SK-N-SH (cell line): ENCODE data around the gene ART1. TPM values are rescaled to one million over a fixed set of nuclear protein-coding genes. Genes with fewer than 3 reads are reported as not detected.

ENCODE experiments used
- CTCF ChIA-PET: fragments of 300-600, 350-600 bp; formaldehyde crosslinking; extraction: SDS; loops from one replicate; lab custom pipeline; 2021; lab: Yijun Ruan, JAX
- POLR2A ChIA-PET: fragments of 350-600 bp; sonication (Branson Sonifier 250); formaldehyde crosslinking; extraction: SDS; loops from one replicate; lab custom pipeline; 2020; ENCODE audit warnings: antibody characterized with exemption, inconsistent platforms; lab: Yijun Ruan, JAX
- DNase-seq: peaks from one replicate; pipeline ENCODE4 v3.0.0; 2012
- H2AFZ ChIP-seq: fragments of 200-600 bp; sonication (generic); 2 replicates; pipeline ENCODE4 v1.8.1; 2016; ENCODE audit warnings: antibody characterized with exemption, mild to moderate bottlenecking, low read depth
- H3F3A ChIP-seq: fragments of 200-600 bp; sonication (generic); replicated peaks from 2 replicates; pipeline ENCODE3; 2016; ENCODE audit warnings: antibody characterized with exemption, mild to moderate bottlenecking; ENCODE audit not compliant: insufficient read depth
- H3K27ac ChIP-seq, 2 experiments: fragments of 200-500 bp in 1 of 2; fragments of 200-600 bp in 1 of 2; sonication (Bioruptor generic) in 1 of 2; sonication (generic), shearing (Covaris generic) in 1 of 2; 2 replicates each; pipeline versions ENCODE4 v1.5.1 to v1.6.1; 2014 to 2016; ENCODE audit warnings: low read depth in 2 of 2, inconsistent platforms in 1 of 2, low read length in 1 of 2, mild to moderate bottlenecking in 1 of 2, mixed read lengths in 1 of 2
- H3K27me3 ChIP-seq: fragments of 200-600 bp; sonication (generic), shearing (Covaris generic); 2 replicates; pipeline ENCODE4 v1.6.1; 2016; ENCODE audit warnings: mixed run types; ENCODE audit not compliant: insufficient read depth
- H3K36me3 ChIP-seq, 2 experiments: fragments of 200-500 bp in 1 of 2; fragments of 200-600 bp in 1 of 2; sonication (Bioruptor generic) in 1 of 2; sonication (generic) in 1 of 2; replicated peaks in 1 of 2; 2 replicates each; pipeline versions ENCODE3 to v1.5.1; 2014 to 2016; ENCODE audit warnings: low read length in 1 of 2, mild to moderate bottlenecking in 1 of 2; ENCODE audit not compliant: insufficient read depth in 2 of 2, control insufficient read depth in 1 of 2
- H3K4me1 ChIP-seq, 2 experiments: fragments of 200-500 bp in 1 of 2; fragments of 200-600 bp in 1 of 2; sonication (Bioruptor generic) in 1 of 2; sonication (generic), shearing (Covaris generic) in 1 of 2; 2 replicates each; pipeline versions ENCODE4 v1.5.1 to v1.6.1; 2014 to 2016; ENCODE audit warnings: low read depth in 1 of 2, low read length in 1 of 2, mixed run types in 1 of 2; ENCODE audit not compliant: insufficient read depth in 2 of 2, control insufficient read depth in 1 of 2
- H3K4me2 ChIP-seq: fragments of 200-600 bp; sonication (generic), shearing (Covaris generic); 2 replicates; pipeline ENCODE4 v1.6.1; 2017; ENCODE audit warnings: mixed run types
- H3K4me3 ChIP-seq, 2 experiments: fragments of 200-500 bp in 1 of 2; fragments of 200-600 bp in 1 of 2; sonication (Bioruptor generic) in 1 of 2; sonication (generic), shearing (Covaris generic) in 1 of 2; 2 replicates each; pipeline versions ENCODE4 v1.5.1 to v1.8.1; 2014 to 2016; ENCODE audit warnings: low read depth in 2 of 2, inconsistent platforms in 1 of 2, low read length in 1 of 2, mild to moderate bottlenecking in 1 of 2, mixed read lengths in 1 of 2, moderate library complexity in 1 of 2
- H3K79me2 ChIP-seq: fragments of 200-600 bp; sonication (generic); 2 replicates; pipeline ENCODE4 v1.8.1; 2017; ENCODE audit warnings: mild to moderate bottlenecking; ENCODE audit not compliant: insufficient read depth
- H3K9ac ChIP-seq: fragments of 200-600 bp; sonication (generic); 2 replicates; pipeline ENCODE4 v1.6.1; 2017; ENCODE audit warnings: mixed run types
- H3K9me2 ChIP-seq: fragments of 200-600 bp; sonication (generic); 2 replicates; pipeline ENCODE4 v1.6.1; 2017; ENCODE audit warnings: mixed run types
- H3K9me3 ChIP-seq: fragments of 200-600 bp; sonication (generic); 2 replicates; pipeline ENCODE4 v1.6.1; 2017; ENCODE audit warnings: mixed run types, mild to moderate bottlenecking, moderate library complexity
- H4K20me1 ChIP-seq: fragments of 200-600 bp; sonication (generic); 2 replicates; pipeline ENCODE4 v1.6.1; 2017; ENCODE audit warnings: mild to moderate bottlenecking, mixed run types; ENCODE audit not compliant: insufficient read depth
- EZH2phosphoT487 ChIP-seq: fragments of 200-600 bp; sonication (generic); IDR thresholded peaks from 2 replicates; pipeline ENCODE4 v1.6.1; 2017; ENCODE audit warnings: low read depth, mixed run types, mild to moderate bottlenecking, antibody characterized with exemption, moderate library complexity, borderline replicate concordance
- FOSL2 ChIP-seq: IDR thresholded peaks from 2 replicates; pipeline ENCODE4 v1.4.0; 2012; ENCODE audit warnings: low read depth, mild to moderate bottlenecking, moderate library complexity, borderline replicate concordance
- FOXM1 ChIP-seq: IDR thresholded peaks from 2 replicates; pipeline ENCODE4 v1.4.0; 2012; ENCODE audit warnings: low read depth, mild to moderate bottlenecking
- GABPA ChIP-seq: IDR thresholded peaks from 2 replicates; pipeline ENCODE4 v1.4.0; 2012; ENCODE audit warnings: low read depth, mild to moderate bottlenecking
- JUND ChIP-seq: IDR thresholded peaks from 2 replicates; pipeline ENCODE4 v1.4.0; 2012
- MAX ChIP-seq: IDR thresholded peaks from 2 replicates; pipeline ENCODE4 v1.4.0; 2012; ENCODE audit warnings: low read depth
- MEF2A ChIP-seq: IDR thresholded peaks from 2 replicates; pipeline ENCODE4 v1.4.0; 2012; ENCODE audit warnings: low read depth, borderline replicate concordance
- NFIC ChIP-seq: IDR thresholded peaks from 2 replicates; pipeline ENCODE4 v1.4.0; 2012; ENCODE audit warnings: borderline replicate concordance
- NRF1 ChIP-seq: IDR thresholded peaks from 2 replicates; pipeline ENCODE4 v1.6.1; 2012; ENCODE audit warnings: low read depth, mild to moderate bottlenecking, low read length
- PBX3 ChIP-seq: IDR thresholded peaks from 2 replicates; pipeline ENCODE4; 2012
- RCOR1 ChIP-seq: fragments of 150-350 bp; IDR thresholded peaks from 2 replicates; pipeline ENCODE4 v1.6.1; 2017; ENCODE audit warnings: antibody characterized with exemption, low read length
- REST ChIP-seq: IDR thresholded peaks from 2 replicates; pipeline ENCODE4 v1.6.1; 2012; ENCODE audit warnings: mild to moderate bottlenecking, low read depth, low read length, moderate library complexity
- RXRA ChIP-seq: IDR thresholded peaks from 2 replicates; pipeline ENCODE4 v1.4.0; 2012; ENCODE audit warnings: low read depth, mild to moderate bottlenecking, borderline replicate concordance
- SIN3A ChIP-seq: IDR thresholded peaks from 2 replicates; pipeline ENCODE4 v1.6.1; 2012; ENCODE audit warnings: low read depth, mild to moderate bottlenecking, low read length, moderate library complexity, borderline replicate concordance
- SMC3 ChIP-seq: IDR thresholded peaks from 2 replicates; pipeline ENCODE4 v1.6.1; 2012; ENCODE audit warnings: low read depth, low read length, improper control_type of control experiment
- TCF12 ChIP-seq: IDR thresholded peaks from 2 replicates; pipeline ENCODE4 v1.4.0; 2012
- TEAD4 ChIP-seq: IDR thresholded peaks from 2 replicates; pipeline ENCODE4 v1.4.0; 2012; ENCODE audit warnings: mild to moderate bottlenecking, borderline replicate concordance; ENCODE audit not compliant: insufficient read depth
- USF1 ChIP-seq: IDR thresholded peaks from 2 replicates; pipeline ENCODE4 v1.4.0; 2012; ENCODE audit warnings: low read depth, borderline replicate concordance
- YY1 ChIP-seq: IDR thresholded peaks from 2 replicates; pipeline ENCODE4 v1.4.0; 2012; ENCODE audit warnings: low read depth, mild to moderate bottlenecking
- ZBTB33 ChIP-seq: IDR thresholded peaks from 2 replicates; pipeline ENCODE4 v1.4.0; 2012; ENCODE audit warnings: low read depth, borderline replicate concordance
- WGBS: methylation state at CpG from one replicate; pipeline ENCODE4 v1.1.6; 2017; ENCODE audit warnings: low lambda C conversion rate; 5-methylcytosine and 5-hydroxymethylcytosine counted together
- polyA plus RNA-seq, 3 experiments: library from polyadenylated mRNA; depleted of rRNA; stranded (reverse); fragments of >200 nt; gene quantifications; 2 replicates each; pipeline ENCODE4 v1.2.3, GENCODE V29; 2012

The ART1 gene
- polyA plus RNA-seq, 1 of the 3 experiments (the other 2 are of a cell fraction) = not detected

- TF ChIP-seq MEF2A = no peak
Observed at GRCh38 chr11:3710485-3711259, 65.7 kb downstream of the ART1 start (continued).

- Histone ChIP-seq H3K4me1 (0 out of 4 replicates have a peak, but pooled peaks cover 0 to 2% of the 10 kb centered on the region in 2 experiments), H3K36me3 (peaks cover 66 to 84% of the 10 kb centered on the region in 2 experiments), H3K79me2 (peaks cover 8% of the 10 kb centered on the region), H3K9me2 (no peaks in the 10 kb centered on the region), H3K4me2 (no peak overlapping the region), H3K27ac (no peak overlapping the region), H3K9ac (no peak overlapping the region), H3K9me3 (no peaks in the 10 kb centered on the region), H2AFZ (no peak overlapping the region), H3F3A (peaks cover 17% of the 10 kb centered on the region), H3K4me3 (no peak overlapping the region), H4K20me1 (no peaks in the 10 kb centered on the region), H3K27me3 (no peaks in the 10 kb centered on the region)
- POLR2A ChIA-PET = no interaction called here
- DNase-seq = no peak
- TF ChIP-seq FOSL2 (no peak), EZH2phosphoT487 (no peak), MAX (no peak), TEAD4 (no peak), NRF1 (no peak), YY1 (no peak), RXRA (no peak), NFIC (no peak), TCF12 (no peak), RCOR1 (no peak), SIN3A (no peak), ZBTB33 (no peak), FOXM1 (no peak), GABPA (no peak), JUND (no peak), SMC3 (no peak), USF1 (no peak), REST (no peak), PBX3 (no peak)
- 96% methylated on average over 6 of the region's 6 CpGs for WGBS
- CTCF ChIA-PET = interaction anchor here (1.5 kb wide), 1 partner anchor 43 kb away, joined by 3 read pairs; no protein-coding TSS in a partner anchor
Observed at GRCh38 chr11:3712274-3712673, 67.3 kb downstream of the ART1 start.
